ENCODE measurements around the gene SEMA3B.

Gene SEMA3B

DNA sequence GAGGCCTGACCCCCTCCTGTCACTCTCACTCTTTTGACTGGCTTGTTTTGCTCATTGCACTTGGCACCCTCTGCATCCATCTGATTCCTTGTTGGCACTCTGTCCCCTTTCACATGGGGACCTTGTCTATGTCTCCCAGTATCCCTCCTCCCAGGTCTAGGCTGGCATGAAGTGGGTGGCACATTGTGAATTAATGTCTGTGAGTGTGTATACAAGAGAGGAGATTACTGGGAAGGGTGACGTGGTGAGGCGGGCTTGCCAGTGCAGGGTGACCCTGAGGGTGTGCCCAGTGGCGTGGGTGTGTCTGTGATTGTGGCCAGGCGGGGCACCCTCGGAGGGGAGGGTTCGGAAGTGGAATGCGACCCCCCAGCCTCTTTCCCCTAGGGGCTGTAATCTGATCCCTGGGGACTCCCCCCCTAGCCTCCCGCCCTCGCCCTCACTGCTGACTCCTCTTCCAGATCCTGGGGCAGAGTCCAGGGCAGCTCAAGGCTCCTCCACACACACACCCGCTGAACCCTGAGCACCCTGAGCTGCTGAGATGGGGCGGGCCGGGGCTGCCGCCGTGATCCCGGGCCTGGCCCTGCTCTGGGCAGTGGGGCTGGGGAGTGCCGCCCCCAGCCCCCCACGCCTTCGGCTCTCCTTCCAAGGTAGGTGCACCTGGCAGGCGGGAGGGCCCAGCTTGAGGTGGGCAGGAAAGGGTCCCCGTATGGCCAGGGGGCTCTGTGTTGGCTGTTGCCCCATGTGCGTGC is at the start of gene SEMA3B:
SEMA3B (plus strand) TSS at position 445 of the 749 bp plus-strand sequence; CDS start at position 539, 94 bp downstream.
- no peak for TF ChIP-seq GATA3 (IDR thresholded peaks at IDR 0.05; ENCODE audit: low read depth, low read length)
- no peak for TF ChIP-seq GATA2 (IDR thresholded peaks at IDR 0.05; ENCODE audit: low read depth, low read length)

GRCh38 chr3:50219285-50219684 is 49.7 kb upstream of the SEMA3B start:
- no peak for TF ChIP-seq GATA3 (IDR thresholded peaks at IDR 0.05; ENCODE audit: low read depth, low read length)
- no peak for TF ChIP-seq GATA2 (IDR thresholded peaks at IDR 0.05; ENCODE audit: low read depth, low read length)

GRCh38 chr3:50220109-50220508 is 48.8 kb upstream of the SEMA3B start:
- TF ChIP-seq GATA3 (IDR thresholded peaks at IDR 0.05; ENCODE audit: low read depth, low read length), result no peak
- TF ChIP-seq GATA2 (IDR thresholded peaks at IDR 0.05; ENCODE audit: low read depth, low read length), result no peak

GRCh38 chr3:50221051-50221410 is 47.9 kb upstream of the SEMA3B start:
- no peak for TF ChIP-seq GATA3 (IDR thresholded peaks at IDR 0.05; ENCODE audit: low read depth, low read length)
- TF ChIP-seq GATA2 (IDR thresholded peaks at IDR 0.05; ENCODE audit: low read depth, low read length), result no peak

DNA sequence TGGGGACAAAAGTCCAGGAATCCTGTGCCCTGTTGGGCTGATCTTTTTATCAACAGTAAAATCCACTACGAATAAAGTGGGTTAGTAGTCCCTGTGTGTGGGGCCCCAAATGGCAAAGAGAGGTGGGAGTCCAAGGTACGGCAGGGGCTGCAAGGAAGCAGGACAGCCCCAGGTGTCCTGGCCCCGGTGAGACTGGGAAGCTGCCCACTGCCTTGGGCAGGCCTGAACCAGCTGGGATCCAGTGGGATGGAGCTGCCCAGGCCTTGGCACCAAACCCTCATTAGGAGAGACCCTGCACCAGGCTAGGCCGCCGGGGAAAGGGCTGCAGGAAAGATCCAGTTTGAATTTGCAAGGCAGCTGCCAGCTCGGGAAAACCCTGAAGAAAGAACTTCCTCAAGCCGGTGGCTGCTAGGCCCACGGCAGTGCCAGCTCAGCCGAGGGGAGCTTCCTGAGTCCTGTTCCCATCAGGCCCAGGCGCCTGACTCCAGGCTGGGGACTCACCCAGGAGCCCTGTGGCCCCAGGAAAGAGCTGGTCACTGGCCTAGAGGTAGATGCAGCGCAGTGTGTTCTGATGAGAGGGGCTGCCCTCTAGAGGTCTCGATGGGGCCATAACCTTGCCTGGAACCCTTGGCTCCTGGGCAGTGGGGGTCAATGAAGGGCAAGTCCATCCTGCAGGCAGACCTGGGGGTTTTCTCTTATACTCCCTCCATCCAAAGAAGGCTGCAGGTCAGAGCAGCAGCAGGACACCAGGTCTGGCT is 47.4 kb upstream of the SEMA3B start:
- no peak for TF ChIP-seq GATA3 (IDR thresholded peaks at IDR 0.05; ENCODE audit: low read depth, low read length)
- no peak for TF ChIP-seq GATA2 (IDR thresholded peaks at IDR 0.05; ENCODE audit: low read depth, low read length)

DNA sequence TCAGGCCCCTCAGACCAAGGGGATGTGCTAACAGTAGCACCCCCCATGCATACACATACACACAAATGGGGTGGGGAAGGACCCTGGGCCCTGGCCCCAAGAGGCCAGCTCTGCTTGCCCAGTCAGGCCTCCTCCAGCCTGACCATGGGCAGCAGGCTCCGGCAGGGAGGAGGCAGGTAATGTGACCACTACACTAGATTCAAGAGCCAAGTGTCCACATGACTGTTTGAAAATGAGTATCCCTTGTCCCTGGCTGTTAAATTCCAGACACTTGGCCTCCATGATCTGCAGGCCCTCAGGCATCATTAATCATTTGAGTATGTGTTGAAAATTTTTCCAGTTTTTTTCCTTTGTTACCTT is 46.8 kb upstream of the SEMA3B start:
- TF ChIP-seq GATA2 (IDR thresholded peaks at IDR 0.05; ENCODE audit: low read depth, low read length), result no peak
- no peak for TF ChIP-seq GATA3 (IDR thresholded peaks at IDR 0.05; ENCODE audit: low read depth, low read length)

DNA sequence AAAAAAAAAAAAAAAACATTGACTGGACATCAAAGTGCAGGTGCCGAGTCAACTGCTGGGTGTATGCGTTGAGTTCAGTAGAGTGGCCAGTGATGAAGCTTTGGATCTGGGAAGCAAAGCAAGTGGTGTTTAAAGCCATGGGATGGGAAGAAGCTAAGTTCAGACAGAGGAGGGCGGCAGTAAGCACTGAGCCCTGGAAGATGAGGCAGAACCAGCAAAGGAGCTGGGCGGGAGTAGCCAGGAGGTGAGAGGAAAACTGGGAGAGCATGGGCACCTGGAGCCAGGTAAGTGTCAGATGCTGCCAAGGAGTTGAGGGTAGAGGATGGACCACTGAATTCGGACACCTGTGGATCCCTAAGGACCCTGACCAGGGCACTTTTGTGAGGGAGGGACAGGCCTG is 44.3 kb upstream of the SEMA3B start:
- no peak for TF ChIP-seq GATA2 (IDR thresholded peaks at IDR 0.05; ENCODE audit: low read depth, low read length)
- TF ChIP-seq GATA3 (IDR thresholded peaks at IDR 0.05; ENCODE audit: low read depth, low read length), result no peak

- TF ChIP-seq GATA2 (IDR thresholded peaks at IDR 0.05; ENCODE audit: low read depth, low read length) (no peak), GATA3 (IDR thresholded peaks at IDR 0.05; ENCODE audit: low read depth, low read length) (no peak)
These were observed 42.0 kb upstream of the SEMA3B start for GRCh38 chr3:50226888-50227389.

GRCh38 chr3:50227390-50228183 is 41.4 kb upstream of the SEMA3B start:
- TF ChIP-seq GATA3 (IDR thresholded peaks at IDR 0.05; ENCODE audit: low read depth, low read length) (no peak), GATA2 (IDR thresholded peaks at IDR 0.05; ENCODE audit: low read depth, low read length) (no peak)

DNA sequence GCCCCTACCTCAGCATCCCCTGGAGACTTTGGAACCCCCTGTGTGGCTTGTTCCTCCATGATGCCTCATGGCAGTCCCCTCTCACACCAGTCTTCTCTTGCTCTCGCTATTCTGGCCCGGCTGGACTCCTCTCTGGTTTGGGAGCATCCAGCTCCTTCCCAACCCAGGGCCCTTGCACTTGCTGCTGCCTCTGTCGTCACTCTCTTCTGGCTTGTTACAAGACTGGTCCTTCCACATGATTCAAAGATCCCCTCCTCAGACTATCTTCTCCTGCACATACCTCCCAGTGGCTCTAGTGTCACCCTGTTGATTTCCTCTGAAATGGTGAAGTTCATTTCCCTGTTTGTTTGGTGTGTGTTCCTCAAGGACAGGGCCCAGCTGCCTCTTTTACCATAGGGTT is 39.5 kb upstream of the SEMA3B start:
- TF ChIP-seq GATA3 (IDR thresholded peaks at IDR 0.05; ENCODE audit: low read depth, low read length) (no peak), GATA2 (IDR thresholded peaks at IDR 0.05; ENCODE audit: low read depth, low read length) (no peak)

- TF ChIP-seq GATA2 (IDR thresholded peaks at IDR 0.05; ENCODE audit: low read depth, low read length), result no peak
- TF ChIP-seq GATA3 (IDR thresholded peaks at IDR 0.05; ENCODE audit: low read depth, low read length), result no peak
These were observed 38.7 kb upstream of the SEMA3B start for GRCh38 chr3:50230104-50230793.

- TF ChIP-seq GATA2 (IDR thresholded peaks at IDR 0.05; ENCODE audit: low read depth, low read length) (no peak), GATA3 (IDR thresholded peaks at IDR 0.05; ENCODE audit: low read depth, low read length) (no peak)
These were observed 38.2 kb upstream of the SEMA3B start for GRCh38 chr3:50230794-50231125.

DNA sequence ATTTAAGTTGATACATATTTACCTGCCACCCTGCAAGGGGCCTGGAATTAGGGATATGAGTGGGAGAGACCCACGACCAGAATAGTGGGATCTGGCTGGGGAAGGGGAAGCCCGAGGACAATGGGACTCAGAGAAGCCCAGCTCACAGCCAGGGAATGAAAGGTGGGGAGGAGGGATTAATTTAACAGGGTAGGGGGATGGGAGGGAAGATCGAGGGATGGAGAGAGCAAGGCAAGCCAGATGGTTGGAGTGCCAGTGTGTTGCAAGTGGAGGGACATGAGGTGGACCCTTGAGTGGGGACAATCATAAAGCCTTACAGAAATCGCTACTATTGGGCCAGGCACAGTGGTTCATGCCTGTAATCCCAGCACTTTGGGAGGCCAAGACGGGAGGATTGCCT is 37.4 kb upstream of the SEMA3B start:
- TF ChIP-seq GATA3 (IDR thresholded peaks at IDR 0.05; ENCODE audit: low read depth, low read length) (no peak), GATA2 (IDR thresholded peaks at IDR 0.05; ENCODE audit: low read depth, low read length) (no peak)

GRCh38 chr3:50232303-50232702 is 36.6 kb upstream of the SEMA3B start:
- TF ChIP-seq GATA2 (IDR thresholded peaks at IDR 0.05; ENCODE audit: low read depth, low read length) (no peak), GATA3 (IDR thresholded peaks at IDR 0.05; ENCODE audit: low read depth, low read length) (no peak)

Data from SH-SY5Y (cell line).